Measurements from ENCODE around the gene MYH14. TPM values are rescaled to one million over a fixed set of nuclear protein-coding genes. Genes with fewer than 3 reads are reported as not detected.

Gene MYH14
- total and polyA plus RNA-seq, 4 experiments from 2014 or later = not detected

GRCh38 chr19:50303558-50303957, 100.1 kb downstream of the MYH14 start:
- CTCF ChIA-PET (ENCODE audit: partially characterized antibody) = no interaction called here
- peaks cover 14 to 29% of the 10 kb centered on the region in 2 donors for H3K27me3 Mint-ChIP-seq
- no peaks in the 10 kb centered on the region for H3K4me1 Mint-ChIP-seq

GRCh38 chr19:50308991-50309390, 105.6 kb downstream of the MYH14 start:
- Histone ChIP-seq H3K4me1 (ENCODE audit: insufficient read depth, low read length) (no peaks in the 10 kb centered on the region), H3K36me3 (ENCODE audit: insufficient read depth, low read length) (no peaks in the 10 kb centered on the region), H3K27ac (ENCODE audit: low read depth, low read length) (no peak overlapping the region), H3K9me3 (ENCODE audit: control insufficient read depth in 1 of 2, low read length in 2 of 2) (no peaks in the 10 kb centered on the region), H3K27me3 (ENCODE audit: insufficient read depth, low read length) (peaks cover 31% of the 10 kb centered on the region), H3K4me3 (ENCODE audit: low read length in 2 of 2) (no peak overlapping the region)
- Mint-ChIP-seq H3K27ac (no peak overlapping the region), H3K4me1 (peaks cover 0 to 6% (median 5%) of the 10 kb centered on the region in 4 donors), H3K9me3 (no peaks in the 10 kb centered on the region), H3K4me3 (no peak overlapping the region), H3K27me3 (peaks cover 36 to 52% of the 10 kb centered on the region in 2 donors), H3K36me3 (no peaks in the 10 kb centered on the region)
- ChIA-PET CTCF (ENCODE audit: partially characterized antibody) (no interaction called here), POLR2A (ENCODE audit: partially characterized antibody) (no interaction called here)
- DNase-seq = no peak
- intact Hi-C loops (cut with micrococcal nuclease) = no loop called here

More at GRCh38 chr19:50303558-50303957, 100.1 kb downstream of the MYH14 start:
- Mint-ChIP-seq H3K36me3 (no peaks in the 10 kb centered on the region), H3K4me3 (no peak overlapping the region), H3K9me3 (peaks cover 0 to 10% (median 7%) of the 10 kb centered on the region in 8 donors), H3K27ac (no peak overlapping the region)
- POLR2A ChIA-PET (ENCODE audit: partially characterized antibody) = no interaction called here
- Histone ChIP-seq H3K27ac (ENCODE audit: low read depth, low read length) (no peak overlapping the region), H3K36me3 (ENCODE audit: insufficient read depth, low read length) (no peaks in the 10 kb centered on the region), H3K27me3 (ENCODE audit: insufficient read depth, low read length) (no peaks in the 10 kb centered on the region), H3K4me3 (ENCODE audit: low read length in 2 of 2) (no peak overlapping the region), H3K4me1 (ENCODE audit: insufficient read depth, low read length) (no peaks in the 10 kb centered on the region), H3K9me3 (ENCODE audit: control insufficient read depth in 1 of 2, low read length in 2 of 2) (no peaks in the 10 kb centered on the region)
- DNase-seq = no peak
- intact Hi-C loops (cut with micrococcal nuclease) = no loop called here

- DNase-seq = no peak
- no peaks in the 10 kb centered on the region for H3K36me3 Mint-ChIP-seq
Measured at GRCh38 chr19:50309396-50310125, 106.1 kb downstream of the MYH14 start.

GRCh38 chr19:50310759-50311465, 107.5 kb downstream of the MYH14 start:
- no peak for DNase-seq
- Histone ChIP-seq H3K4me3 (ENCODE audit: low read length in 2 of 2) (no peak overlapping the region), H3K27me3 (ENCODE audit: insufficient read depth, low read length) (peaks cover 37% of the 10 kb centered on the region), H3K4me1 (ENCODE audit: insufficient read depth, low read length) (peaks cover 3% of the 10 kb centered on the region), H3K9me3 (ENCODE audit: control insufficient read depth in 1 of 2, low read length in 2 of 2) (no peaks in the 10 kb centered on the region), H3K36me3 (ENCODE audit: insufficient read depth, low read length) (no peaks in the 10 kb centered on the region), H3K27ac (ENCODE audit: low read depth, low read length) (no peak overlapping the region)
- intact Hi-C loops (cut with micrococcal nuclease) = no loop called here
- no peak overlapping the region for H3K4me3 Mint-ChIP-seq
- CTCF ChIA-PET (ENCODE audit: partially characterized antibody) = no interaction called here
- H3K36me3 Mint-ChIP-seq = no peaks in the 10 kb centered on the region
- no peak overlapping the region for H3K27ac Mint-ChIP-seq
- peaks cover 0 to 2% (median 0%) of the 10 kb centered on the region in 8 donors for H3K9me3 Mint-ChIP-seq
- peaks cover 5 to 14% (median 10%) of the 10 kb centered on the region in 4 donors for H3K4me1 Mint-ChIP-seq
- H3K27me3 Mint-ChIP-seq = peaks cover 40 to 53% of the 10 kb centered on the region in 2 donors
- POLR2A ChIA-PET (ENCODE audit: partially characterized antibody) = no interaction called here

More at GRCh38 chr19:50309396-50310125, 106.1 kb downstream of the MYH14 start:
- Histone ChIP-seq H3K27me3 (ENCODE audit: insufficient read depth, low read length) (peaks cover 32% of the 10 kb centered on the region), H3K27ac (ENCODE audit: low read depth, low read length) (no peak overlapping the region), H3K36me3 (ENCODE audit: insufficient read depth, low read length) (no peaks in the 10 kb centered on the region), H3K4me3 (ENCODE audit: low read length in 2 of 2) (no peak overlapping the region), H3K4me1 (ENCODE audit: insufficient read depth, low read length) (no peaks in the 10 kb centered on the region), H3K9me3 (ENCODE audit: control insufficient read depth in 1 of 2, low read length in 2 of 2) (no peaks in the 10 kb centered on the region)
- intact Hi-C loops (cut with micrococcal nuclease) = no loop called here
- Mint-ChIP-seq H3K27me3 (peaks cover 37 to 53% of the 10 kb centered on the region in 2 donors), H3K27ac (no peak overlapping the region), H3K4me3 (no peak overlapping the region), H3K9me3 (no peaks in the 10 kb centered on the region), H3K4me1 (peaks cover 0 to 6% (median 6%) of the 10 kb centered on the region in 4 donors)
- CTCF ChIA-PET (ENCODE audit: partially characterized antibody) = no interaction called here
- POLR2A ChIA-PET (ENCODE audit: partially characterized antibody) = no interaction called here

- no peak overlapping the region for H3K27ac ChIP-seq (ENCODE audit: low read depth, low read length)
- CTCF ChIA-PET (ENCODE audit: partially characterized antibody) = no interaction called here
- H3K4me1 Mint-ChIP-seq = peaks cover 5 to 19% (median 13%) of the 10 kb centered on the region in 4 donors
- intact Hi-C loops (cut with micrococcal nuclease) = no loop called here
- POLR2A ChIA-PET (ENCODE audit: partially characterized antibody) = no interaction called here
- no peak overlapping the region for H3K4me3 Mint-ChIP-seq
- no peaks in the 10 kb centered on the region for H3K36me3 ChIP-seq (ENCODE audit: insufficient read depth, low read length)
- no peaks in the 10 kb centered on the region for H3K9me3 ChIP-seq (ENCODE audit: control insufficient read depth in 1 of 2, low read length in 2 of 2)
- H3K27me3 ChIP-seq (ENCODE audit: insufficient read depth, low read length) = peaks cover 37% of the 10 kb centered on the region
- no peak overlapping the region for H3K27ac Mint-ChIP-seq
- DNase-seq = no peak
- H3K36me3 Mint-ChIP-seq = no peaks in the 10 kb centered on the region
- H3K4me1 ChIP-seq (ENCODE audit: insufficient read depth, low read length) = peaks cover 5% of the 10 kb centered on the region
- H3K9me3 Mint-ChIP-seq = peaks cover 0 to 2% (median 0%) of the 10 kb centered on the region in 8 donors
- peaks cover 41 to 56% of the 10 kb centered on the region in 2 donors for H3K27me3 Mint-ChIP-seq
- no peak overlapping the region for H3K4me3 ChIP-seq (ENCODE audit: low read length in 2 of 2)
Measured at GRCh38 chr19:50311723-50312635, 108.6 kb downstream of the MYH14 start.

- no peak overlapping the region for H3K27ac ChIP-seq (ENCODE audit: low read depth, low read length)
- no peak overlapping the region for H3K4me3 ChIP-seq (ENCODE audit: low read length in 2 of 2)
- Mint-ChIP-seq H3K9me3 (peaks cover 0 to 4% (median 0%) of the 10 kb centered on the region in 8 donors), H3K27ac (no peak overlapping the region), H3K36me3 (no peaks in the 10 kb centered on the region), H3K4me3 (peak overlapping the region in 2 of 8 donors; percentile 26 to 37), H3K4me1 (peaks cover 5 to 19% (median 13%) of the 10 kb centered on the region in 4 donors), H3K27me3 (peaks cover 39 to 56% of the 10 kb centered on the region in 2 donors)
- DNase-seq = no peak
- peaks cover 37% of the 10 kb centered on the region for H3K27me3 ChIP-seq (ENCODE audit: insufficient read depth, low read length)
- no peaks in the 10 kb centered on the region for H3K36me3 ChIP-seq (ENCODE audit: insufficient read depth, low read length)
- ChIA-PET POLR2A (ENCODE audit: partially characterized antibody) (no interaction called here), CTCF (ENCODE audit: partially characterized antibody) (no interaction called here)
- intact Hi-C loops (cut with micrococcal nuclease) = no loop called here
- peaks cover 5% of the 10 kb centered on the region for H3K4me1 ChIP-seq (ENCODE audit: insufficient read depth, low read length)
- no peaks in the 10 kb centered on the region for H3K9me3 ChIP-seq (ENCODE audit: control insufficient read depth in 1 of 2, low read length in 2 of 2)
Measured at GRCh38 chr19:50312967-50313811, 109.8 kb downstream of the MYH14 start.
